Measurements from ENCODE around the gene KIFC1. TPM values are rescaled to one million over a fixed set of nuclear protein-coding genes. Genes with fewer than 3 reads are reported as not detected.

Gene KIFC1
- total RNA-seq, 2 donors from 2014 or later, result 15.8 to 74.6 TPM

- Histone ChIP-seq H3K9ac (ENCODE audit: low read depth in 2 of 2, low read length in 2 of 2) (no peak overlapping the region), H3K9me3 (no peaks in the 10 kb centered on the region), H3K27ac (no peak overlapping the region), H3K4me1 (no peaks in the 10 kb centered on the region), H3K4me3 (no peak overlapping the region), H3K27me3 (no peaks in the 10 kb centered on the region), H3K36me3 (no peaks in the 10 kb centered on the region)
- no peak for TF ChIP-seq CTCF (IDR thresholded peaks at IDR 0.05)
- no peak for DNase-seq
- intact Hi-C loops (cut with DNase I), result loop anchor here (10.0 kb wide), 1 partner anchor 123 kb away; no protein-coding TSS in a partner anchor
These were observed 50.7 kb downstream of the KIFC1 start for GRCh38 chr6:33442283-33442682.

GRCh38 chr6:33443025-33443424 lies 51.4 kb downstream of the KIFC1 start:
- no peak for TF ChIP-seq CTCF (IDR thresholded peaks at IDR 0.05)
- no peaks in the 10 kb centered on the region for H3K9me3 ChIP-seq
- H3K4me1 ChIP-seq, result no peaks in the 10 kb centered on the region
- no peak for DNase-seq
- no peaks in the 10 kb centered on the region for H3K27me3 ChIP-seq
- intact Hi-C loops (cut with DNase I), result loop anchor here (10.0 kb wide), 1 partner anchor 122 kb away; no protein-coding TSS in a partner anchor
- H3K4me3 ChIP-seq, result no peak overlapping the region
- no peak overlapping the region for H3K9ac ChIP-seq (ENCODE audit: low read depth in 2 of 2, low read length in 2 of 2)
- H3K36me3 ChIP-seq, result no peaks in the 10 kb centered on the region
- H3K27ac ChIP-seq, result no peak overlapping the region

- no peaks in the 10 kb centered on the region for H3K4me1 ChIP-seq
- H3K27ac ChIP-seq, result no peak overlapping the region
- H3K36me3 ChIP-seq, result no peaks in the 10 kb centered on the region
- TF ChIP-seq CTCF (IDR thresholded peaks at IDR 0.05), result no peak
- intact Hi-C loops (cut with DNase I), result loop anchor here (10.0 kb wide), 1 partner anchor 121 kb away; no protein-coding TSS in a partner anchor
- H3K9me3 ChIP-seq, result no peaks in the 10 kb centered on the region
- H3K27me3 ChIP-seq, result no peaks in the 10 kb centered on the region
- DNase-seq, result no peak
- no peak overlapping the region for H3K4me3 ChIP-seq
- no peak overlapping the region for H3K9ac ChIP-seq (ENCODE audit: low read depth in 2 of 2, low read length in 2 of 2)
These were observed 52.2 kb downstream of the KIFC1 start for GRCh38 chr6:33443619-33444504.

GRCh38 chr6:33445119-33445603 lies 53.5 kb downstream of the KIFC1 start:
- no peaks in the 10 kb centered on the region for H3K9me3 ChIP-seq
- no peaks in the 10 kb centered on the region for H3K36me3 ChIP-seq
- no peak overlapping the region for H3K9ac ChIP-seq (ENCODE audit: low read depth in 2 of 2, low read length in 2 of 2)
- no peak overlapping the region for H3K4me3 ChIP-seq
- TF ChIP-seq CTCF (IDR thresholded peaks at IDR 0.05), result no peak
- H3K27ac ChIP-seq, result no peak overlapping the region
- intact Hi-C loops (cut with DNase I), result loop anchor here (10.0 kb wide), 1 partner anchor 120 kb away; no protein-coding TSS in a partner anchor
- H3K27me3 ChIP-seq, result no peaks in the 10 kb centered on the region
- H3K4me1 ChIP-seq, result no peaks in the 10 kb centered on the region
- no peak for DNase-seq

GRCh38 chr6:33446356-33446755 lies 54.7 kb downstream of the KIFC1 start:
- intact Hi-C loops (cut with DNase I), result loop anchor here (10.0 kb wide), 1 partner anchor 118 kb away; no protein-coding TSS in a partner anchor
- Histone ChIP-seq H3K4me1 (no peaks in the 10 kb centered on the region), H3K4me3 (no peak overlapping the region), H3K27ac (no peak overlapping the region), H3K9me3 (no peaks in the 10 kb centered on the region), H3K36me3 (no peaks in the 10 kb centered on the region), H3K27me3 (no peaks in the 10 kb centered on the region), H3K9ac (ENCODE audit: low read depth in 2 of 2, low read length in 2 of 2) (no peak overlapping the region)
- no peak for DNase-seq
- TF ChIP-seq CTCF (IDR thresholded peaks at IDR 0.05), result no peak
